Measurements from ENCODE around the gene EFHB.

DNA sequence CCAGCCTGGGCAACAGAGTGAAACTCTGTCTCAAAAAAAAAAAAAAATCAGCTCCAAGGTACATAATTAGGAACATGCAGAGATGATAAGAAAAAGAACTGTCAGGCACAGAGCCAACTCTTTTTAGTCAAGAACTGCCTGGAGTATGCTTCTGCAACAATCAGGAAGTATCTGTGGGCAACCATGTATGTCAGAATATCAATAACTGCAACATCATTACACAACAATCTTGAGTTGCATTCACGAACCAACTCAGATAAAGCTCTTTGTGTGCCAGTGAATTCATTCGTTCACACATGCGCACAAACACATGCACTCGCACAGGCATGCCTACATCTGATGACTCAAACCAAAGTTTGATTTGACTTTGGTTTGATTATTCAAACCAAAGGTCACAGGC is 32.1 kb downstream of the EFHB start:
- TF ChIP-seq, protein P1, sequence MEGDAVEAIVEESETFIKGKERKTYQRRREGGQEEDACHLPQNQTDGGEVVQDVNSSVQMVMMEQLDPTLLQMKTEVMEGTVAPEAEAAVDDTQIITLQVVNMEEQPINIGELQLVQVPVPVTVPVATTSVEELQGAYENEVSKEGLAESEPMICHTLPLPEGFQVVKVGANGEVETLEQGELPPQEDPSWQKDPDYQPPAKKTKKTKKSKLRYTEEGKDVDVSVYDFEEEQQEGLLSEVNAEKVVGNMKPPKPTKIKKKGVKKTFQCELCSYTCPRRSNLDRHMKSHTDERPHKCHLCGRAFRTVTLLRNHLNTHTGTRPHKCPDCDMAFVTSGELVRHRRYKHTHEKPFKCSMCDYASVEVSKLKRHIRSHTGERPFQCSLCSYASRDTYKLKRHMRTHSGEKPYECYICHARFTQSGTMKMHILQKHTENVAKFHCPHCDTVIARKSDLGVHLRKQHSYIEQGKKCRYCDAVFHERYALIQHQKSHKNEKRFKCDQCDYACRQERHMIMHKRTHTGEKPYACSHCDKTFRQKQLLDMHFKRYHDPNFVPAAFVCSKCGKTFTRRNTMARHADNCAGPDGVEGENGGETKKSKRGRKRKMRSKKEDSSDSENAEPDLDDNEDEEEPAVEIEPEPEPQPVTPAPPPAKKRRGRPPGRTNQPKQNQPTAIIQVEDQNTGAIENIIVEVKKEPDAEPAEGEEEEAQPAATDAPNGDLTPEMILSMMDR (IDR thresholded peaks at IDR 0.05) = no peak
- TF ChIP-seq POLR2AphosphoS5 (IDR thresholded peaks at IDR 0.05) = no peak
